ENCODE data around the gene SHISA5. TPM values are rescaled to one million over a fixed set of nuclear protein-coding genes. Genes with fewer than 3 reads are reported as not detected.

SHISA5 gene
- total and polyA plus RNA-seq, 10 of the 15 experiments (the other 5 are each of a cell fraction or from before 2014, with no cell fraction given): 17.1 to 148 (median 67.3) TPM

DNA sequence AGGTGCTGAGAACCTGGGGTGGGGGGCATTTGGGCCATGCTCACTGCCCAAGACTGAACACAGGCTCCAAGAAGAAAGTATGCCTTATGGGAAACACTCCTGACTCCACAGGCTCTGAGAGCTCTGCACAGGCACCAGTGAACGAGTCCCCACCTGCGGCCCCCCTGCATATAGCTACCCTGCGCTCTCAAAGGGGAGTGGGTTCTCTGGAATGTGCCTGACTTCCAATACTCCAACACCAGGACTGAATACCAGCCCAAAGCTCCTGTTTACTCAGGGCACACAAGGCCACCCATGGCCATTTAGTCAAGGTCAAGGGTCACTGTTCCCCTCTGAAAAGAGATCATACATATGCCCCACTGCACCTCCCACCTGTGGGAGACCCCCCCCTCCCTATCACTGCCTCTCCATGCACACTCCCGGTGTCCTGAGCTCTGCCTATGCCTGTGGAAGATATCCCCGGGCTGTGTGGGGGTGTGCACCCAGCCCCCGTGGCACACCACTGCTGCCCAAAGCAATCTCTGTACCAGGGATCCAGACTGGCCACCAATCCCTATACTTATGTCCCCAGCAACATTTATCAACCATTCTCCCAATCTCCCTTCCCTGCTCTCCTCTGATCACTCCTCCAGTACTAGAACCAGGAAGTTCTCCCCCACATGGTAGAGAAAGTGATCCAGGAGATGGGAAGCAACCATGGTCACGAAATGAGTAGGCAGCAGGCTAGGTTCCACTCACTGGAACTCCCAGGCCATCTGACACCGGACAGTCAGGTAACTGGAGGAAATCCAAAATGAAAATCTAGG is 72.5 kb downstream of the SHISA5 start (continued):
- TF ChIP-seq, protein P1, sequence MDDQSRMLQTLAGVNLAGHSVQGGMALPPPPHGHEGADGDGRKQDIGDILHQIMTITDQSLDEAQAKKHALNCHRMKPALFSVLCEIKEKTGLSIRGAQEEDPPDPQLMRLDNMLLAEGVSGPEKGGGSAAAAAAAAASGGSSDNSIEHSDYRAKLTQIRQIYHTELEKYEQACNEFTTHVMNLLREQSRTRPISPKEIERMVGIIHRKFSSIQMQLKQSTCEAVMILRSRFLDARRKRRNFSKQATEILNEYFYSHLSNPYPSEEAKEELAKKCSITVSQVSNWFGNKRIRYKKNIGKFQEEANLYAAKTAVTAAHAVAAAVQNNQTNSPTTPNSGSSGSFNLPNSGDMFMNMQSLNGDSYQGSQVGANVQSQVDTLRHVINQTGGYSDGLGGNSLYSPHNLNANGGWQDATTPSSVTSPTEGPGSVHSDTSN (IDR thresholded peaks at IDR 0.05; ENCODE audit: insufficient replicate concordance, low read depth, low read length): no peak

DNA sequence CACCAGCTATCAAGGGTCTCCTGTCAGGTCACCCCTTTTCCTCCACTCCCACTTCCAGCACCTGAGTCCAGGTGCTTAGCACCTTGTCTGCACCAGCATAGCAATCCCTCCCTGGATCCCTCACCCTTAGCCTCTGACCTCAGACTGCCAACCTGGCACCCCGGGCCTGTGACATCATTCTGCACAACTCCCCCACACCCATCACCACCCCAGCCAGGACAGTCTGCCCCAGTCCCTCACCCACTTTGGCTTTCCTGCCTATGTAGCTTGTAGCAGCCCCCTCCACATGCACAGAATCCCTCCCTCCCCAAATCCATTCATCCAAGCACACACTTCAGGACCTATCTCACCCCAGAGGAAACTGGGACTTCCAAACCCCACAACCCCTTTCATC is 73.3 kb downstream of the SHISA5 start:
- Histone ChIP-seq H3K27ac (ENCODE audit: control insufficient read depth, insufficient read depth) (no peak overlapping the region), H3K4me1 (ENCODE audit: control insufficient read depth, insufficient read depth, low read length) (peaks cover 27% of the 10 kb centered on the region), H3K9ac (ENCODE audit: control insufficient read depth, insufficient read depth, low read length) (no peak overlapping the region), H3K36me3 (ENCODE audit: control insufficient read depth in 2 of 2, insufficient read depth in 2 of 2, low read length in 1 of 2) (peaks cover 2 to 16% of the 10 kb centered on the region in 2 experiments; a peak in 2 of 4 replicates), H4K20me1 (ENCODE audit: control insufficient read depth, insufficient read depth) (no peaks in the 10 kb centered on the region), H3K27me3 (replicated peaks in 1 of 2; ENCODE audit: control insufficient read depth in 2 of 2, insufficient read depth in 2 of 2, low read length in 1 of 2) (no peaks in the 10 kb centered on the region), H3K79me2 (ENCODE audit: control insufficient read depth, insufficient read depth, low read length) (no peaks in the 10 kb centered on the region), H3K9me3 (replicated peaks; ENCODE audit: control insufficient read depth, insufficient read depth, low read length) (no peaks in the 10 kb centered on the region), H3K4me3 (no peak overlapping the region), H3K4me2 (ENCODE audit: control insufficient read depth, insufficient read depth) (no peak overlapping the region), H2AFZ (ENCODE audit: control insufficient read depth, low read depth, low read length) (no peak overlapping the region)
- BruUV-seq (replicated peaks): no TSS peak
- ChIA-PET CTCF (interaction anchor here (0.7 to 12.5 kb wide), 3 partner anchors 9 to 119 kb away, joined by 3 to 757 read pairs (median 3); partner anchors contain the start of genes CCDC51 and TMA7), SMC1A (ENCODE audit: uncharacterized antibody, unreplicated experiment) (interaction anchor here (1.2 to 11.5 kb wide), 2 partner anchors 24 to 29 kb away, joined by 4 to 287 read pairs; no protein-coding TSS in a partner anchor), POLR2A (interaction anchor here (0.5 kb wide), 1 partner anchor 1447 kb away, joined by 4 read pairs; no protein-coding TSS in a partner anchor), RAD21 (ENCODE audit: unreplicated experiment) (no interaction called here)
- DNase-seq (ENCODE audit: low read depth, low spot score): no peak
- ATAC-seq: no peak
- in situ Hi-C loops (cut with MboI): no loop called here
- 100% methylated on average over 1 of the region's 1 CpG for WGBS (ENCODE audit: insufficient coverage, insufficient replicate concordance, low lambda C conversion rate, missing lambda C conversion rate)
- no peak for TF ChIP-seq TCF12 (IDR thresholded peaks at IDR 0.05; ENCODE audit: low read depth, low read length)
- TF ChIP-seq SIX5 (IDR thresholded peaks at IDR 0.05; ENCODE audit: low read depth, low read length, severe bottlenecking): no peak
- intact Hi-C loops (cut with micrococcal nuclease; ENCODE audit: unreplicated experiment): no loop called here
- no peak for FAIRE-seq
